Bronchial epithelial cell (primary cell): ENCODE data around the gene PIMREG. TPM values are rescaled to one million over a fixed set of nuclear protein-coding genes. Genes with fewer than 3 reads are reported as not detected.

Experiments used
- DNase-seq: peaks from one replicate; pipeline ENCODE4 v3.0.0-alpha.2; 2010; ENCODE audit warnings: low read depth
- FAIRE-seq: peaks from 2 replicates; lab custom pipeline; 2011; peaks lifted over from hg19 to GRCh38; lab: Jason Lieb, UNC
- H3K27me3 ChIP-seq: 2 replicates; pipeline ENCODE4 v1.5.1; 2011; ENCODE audit warnings: low read length; ENCODE audit not compliant: control insufficient read depth, insufficient read depth
- H3K36me3 ChIP-seq: 2 replicates; pipeline ENCODE4 v1.5.1; 2011; ENCODE audit warnings: low read length; ENCODE audit not compliant: control insufficient read depth, insufficient read depth
- H3K4me3 ChIP-seq: 2 replicates; pipeline ENCODE4 v1.5.1; 2011; ENCODE audit warnings: mild to moderate bottlenecking, low read depth, low read length, control low read depth
- total RNA-seq: library from RNA; depleted of rRNA; stranded (reverse); fragments of >200 nt; gene quantifications from 2 replicates; pipeline ENCODE4 v1.2.1, GENCODE V29; 2014
- TF ChIP-seq, protein P1 (sequence below): IDR thresholded peaks from 2 replicates; pipeline ENCODE4 v1.5.1; 2011; ENCODE audit warnings: mild to moderate bottlenecking, moderate library complexity, low read length, control low read depth, inconsistent platforms; ENCODE audit not compliant: insufficient read depth, severe bottlenecking

Gene PIMREG
- total RNA-seq, 1 donor from 2014 or later = 0.26 TPM

GRCh38 chr17:6442775-6443174 lies 1.5 kb upstream of the PIMREG start:
- DNase-seq = no peak
- FAIRE-seq = no peak
- H3K27me3 ChIP-seq = no peaks in the 10 kb centered on the region
- no peak overlapping the region for H3K4me3 ChIP-seq
- H3K36me3 ChIP-seq = no peaks in the 10 kb centered on the region
- TF ChIP-seq, protein P1, sequence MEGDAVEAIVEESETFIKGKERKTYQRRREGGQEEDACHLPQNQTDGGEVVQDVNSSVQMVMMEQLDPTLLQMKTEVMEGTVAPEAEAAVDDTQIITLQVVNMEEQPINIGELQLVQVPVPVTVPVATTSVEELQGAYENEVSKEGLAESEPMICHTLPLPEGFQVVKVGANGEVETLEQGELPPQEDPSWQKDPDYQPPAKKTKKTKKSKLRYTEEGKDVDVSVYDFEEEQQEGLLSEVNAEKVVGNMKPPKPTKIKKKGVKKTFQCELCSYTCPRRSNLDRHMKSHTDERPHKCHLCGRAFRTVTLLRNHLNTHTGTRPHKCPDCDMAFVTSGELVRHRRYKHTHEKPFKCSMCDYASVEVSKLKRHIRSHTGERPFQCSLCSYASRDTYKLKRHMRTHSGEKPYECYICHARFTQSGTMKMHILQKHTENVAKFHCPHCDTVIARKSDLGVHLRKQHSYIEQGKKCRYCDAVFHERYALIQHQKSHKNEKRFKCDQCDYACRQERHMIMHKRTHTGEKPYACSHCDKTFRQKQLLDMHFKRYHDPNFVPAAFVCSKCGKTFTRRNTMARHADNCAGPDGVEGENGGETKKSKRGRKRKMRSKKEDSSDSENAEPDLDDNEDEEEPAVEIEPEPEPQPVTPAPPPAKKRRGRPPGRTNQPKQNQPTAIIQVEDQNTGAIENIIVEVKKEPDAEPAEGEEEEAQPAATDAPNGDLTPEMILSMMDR = no peak

GRCh38 chr17:6444571-6445335 lies 498 bp downstream of the PIMREG start:
- peaks cover 2% of the 10 kb centered on the region for H3K36me3 ChIP-seq
- DNase-seq (no peak), FAIRE-seq (no peak)

GRCh38 chr17:6446516-6447100 lies 2.4 kb downstream of the PIMREG start:
- no peak for DNase-seq
- Histone ChIP-seq H3K27me3 (no peaks in the 10 kb centered on the region), H3K36me3 (peaks cover 2% of the 10 kb centered on the region), H3K4me3 (no peak overlapping the region)
- FAIRE-seq = no peak
- TF ChIP-seq, protein P1 = no peak

More at GRCh38 chr17:6444571-6445335, 498 bp downstream of the PIMREG start:
- no peaks in the 10 kb centered on the region for H3K27me3 ChIP-seq
- peak overlapping the region; percentile 50 for H3K4me3 ChIP-seq
- TF ChIP-seq, protein P1 = no peak

GRCh38 chr17:6448473-6448872 lies 4.2 kb downstream of the PIMREG start:
- peaks cover 5% of the 10 kb centered on the region for H3K36me3 ChIP-seq
- no peak overlapping the region for H3K4me3 ChIP-seq
- DNase-seq = no peak
- FAIRE-seq = peak; percentile 55
- no peaks in the 10 kb centered on the region for H3K27me3 ChIP-seq
- TF ChIP-seq, protein P1 = no peak

DNA sequence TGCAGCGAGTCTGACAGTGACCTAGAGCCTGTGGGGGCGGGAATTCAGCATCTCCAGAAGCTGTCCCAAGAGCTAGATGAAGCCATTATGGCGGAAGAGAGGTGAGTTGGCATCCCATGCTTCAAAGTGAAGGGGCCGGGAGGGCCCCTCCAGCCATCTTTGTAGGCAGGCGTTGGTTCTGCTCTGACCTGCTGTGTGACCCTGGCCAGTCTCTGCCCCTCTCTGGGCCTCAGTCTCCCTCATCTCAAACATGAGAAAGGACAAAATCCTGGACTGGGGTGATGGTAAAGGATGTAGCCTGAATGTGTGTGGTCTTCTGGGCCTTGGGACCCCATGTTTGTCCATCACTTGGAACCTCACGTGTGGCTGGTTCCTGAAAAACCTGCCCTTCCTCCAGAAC lies 5.1 kb downstream of the PIMREG start:
- H3K27me3 ChIP-seq = no peaks in the 10 kb centered on the region
- no peak overlapping the region for H3K4me3 ChIP-seq
- FAIRE-seq = peak; percentile 96
- TF ChIP-seq, protein P1 = no peak
- DNase-seq = no peak
- peaks cover 7% of the 10 kb centered on the region for H3K36me3 ChIP-seq
